Bronchial epithelial cell (primary cell): ENCODE data around the gene UCP3. TPM values are rescaled to one million over a fixed set of nuclear protein-coding genes. Genes with fewer than 3 reads are reported as not detected.
A peak's percentile ranks its signal among the peaks of the same experiment; 100 is the strongest.

Source experiments
- DNase-seq: peaks from one replicate; pipeline ENCODE4 v3.0.0-alpha.2; 2010; ENCODE audit warnings: low read depth
- FAIRE-seq: peaks from 2 replicates; lab custom pipeline; 2011; peaks lifted over from hg19 to GRCh38; lab: Jason Lieb, UNC
- H3K27me3 ChIP-seq: 2 replicates; pipeline ENCODE4 v1.5.1; 2011; ENCODE audit warnings: low read length; ENCODE audit not compliant: control insufficient read depth, insufficient read depth
- H3K36me3 ChIP-seq: 2 replicates; pipeline ENCODE4 v1.5.1; 2011; ENCODE audit warnings: low read length; ENCODE audit not compliant: control insufficient read depth, insufficient read depth
- H3K4me3 ChIP-seq: 2 replicates; pipeline ENCODE4 v1.5.1; 2011; ENCODE audit warnings: mild to moderate bottlenecking, low read depth, low read length, control low read depth
- total RNA-seq: library from RNA; depleted of rRNA; stranded (reverse); fragments of >200 nt; gene quantifications from 2 replicates; pipeline ENCODE4 v1.2.1, GENCODE V29; 2014
- TF ChIP-seq, protein P1 (sequence below): IDR thresholded peaks from 2 replicates; pipeline ENCODE4 v1.5.1; 2011; ENCODE audit warnings: mild to moderate bottlenecking, moderate library complexity, low read length, control low read depth, inconsistent platforms; ENCODE audit not compliant: insufficient read depth, severe bottlenecking

The UCP3 gene
- total RNA-seq, 1 donor from 2014 or later, result under 0.01 TPM

DNA sequence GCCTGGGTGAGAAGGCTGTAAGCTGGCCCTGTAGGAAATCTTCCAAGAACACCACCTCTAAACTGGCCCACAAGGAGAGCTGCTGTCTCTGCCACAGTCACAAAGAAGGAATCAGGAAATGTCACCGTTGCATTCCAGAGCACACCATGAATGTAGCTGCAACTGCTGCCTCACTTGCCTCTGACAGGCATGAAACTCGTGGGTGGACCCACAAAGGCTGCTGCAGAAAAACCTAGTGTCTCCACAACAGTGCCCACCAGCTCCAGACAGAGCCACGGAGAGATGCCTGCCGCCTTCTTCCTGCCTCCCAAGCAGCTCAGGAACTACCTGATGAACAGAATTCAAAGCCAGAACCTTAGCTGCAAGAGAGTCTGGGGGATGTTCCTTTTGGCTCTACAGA lies 47.6 kb downstream of the UCP3 start:
- no peaks in the 10 kb centered on the region for H3K36me3 ChIP-seq
- H3K27me3 ChIP-seq, result no peaks in the 10 kb centered on the region
- DNase-seq (peak; percentile 44), FAIRE-seq (no peak)
- no peak overlapping the region for H3K4me3 ChIP-seq
- TF ChIP-seq, protein P1, sequence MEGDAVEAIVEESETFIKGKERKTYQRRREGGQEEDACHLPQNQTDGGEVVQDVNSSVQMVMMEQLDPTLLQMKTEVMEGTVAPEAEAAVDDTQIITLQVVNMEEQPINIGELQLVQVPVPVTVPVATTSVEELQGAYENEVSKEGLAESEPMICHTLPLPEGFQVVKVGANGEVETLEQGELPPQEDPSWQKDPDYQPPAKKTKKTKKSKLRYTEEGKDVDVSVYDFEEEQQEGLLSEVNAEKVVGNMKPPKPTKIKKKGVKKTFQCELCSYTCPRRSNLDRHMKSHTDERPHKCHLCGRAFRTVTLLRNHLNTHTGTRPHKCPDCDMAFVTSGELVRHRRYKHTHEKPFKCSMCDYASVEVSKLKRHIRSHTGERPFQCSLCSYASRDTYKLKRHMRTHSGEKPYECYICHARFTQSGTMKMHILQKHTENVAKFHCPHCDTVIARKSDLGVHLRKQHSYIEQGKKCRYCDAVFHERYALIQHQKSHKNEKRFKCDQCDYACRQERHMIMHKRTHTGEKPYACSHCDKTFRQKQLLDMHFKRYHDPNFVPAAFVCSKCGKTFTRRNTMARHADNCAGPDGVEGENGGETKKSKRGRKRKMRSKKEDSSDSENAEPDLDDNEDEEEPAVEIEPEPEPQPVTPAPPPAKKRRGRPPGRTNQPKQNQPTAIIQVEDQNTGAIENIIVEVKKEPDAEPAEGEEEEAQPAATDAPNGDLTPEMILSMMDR, result no peak

GRCh38 chr11:73958521-73959141 lies 50.3 kb downstream of the UCP3 start:
- FAIRE-seq (no peak), DNase-seq (no peak)
- no peak overlapping the region for H3K4me3 ChIP-seq
- H3K36me3 ChIP-seq, result no peaks in the 10 kb centered on the region
- no peaks in the 10 kb centered on the region for H3K27me3 ChIP-seq
- TF ChIP-seq, protein P1, result no peak

DNA sequence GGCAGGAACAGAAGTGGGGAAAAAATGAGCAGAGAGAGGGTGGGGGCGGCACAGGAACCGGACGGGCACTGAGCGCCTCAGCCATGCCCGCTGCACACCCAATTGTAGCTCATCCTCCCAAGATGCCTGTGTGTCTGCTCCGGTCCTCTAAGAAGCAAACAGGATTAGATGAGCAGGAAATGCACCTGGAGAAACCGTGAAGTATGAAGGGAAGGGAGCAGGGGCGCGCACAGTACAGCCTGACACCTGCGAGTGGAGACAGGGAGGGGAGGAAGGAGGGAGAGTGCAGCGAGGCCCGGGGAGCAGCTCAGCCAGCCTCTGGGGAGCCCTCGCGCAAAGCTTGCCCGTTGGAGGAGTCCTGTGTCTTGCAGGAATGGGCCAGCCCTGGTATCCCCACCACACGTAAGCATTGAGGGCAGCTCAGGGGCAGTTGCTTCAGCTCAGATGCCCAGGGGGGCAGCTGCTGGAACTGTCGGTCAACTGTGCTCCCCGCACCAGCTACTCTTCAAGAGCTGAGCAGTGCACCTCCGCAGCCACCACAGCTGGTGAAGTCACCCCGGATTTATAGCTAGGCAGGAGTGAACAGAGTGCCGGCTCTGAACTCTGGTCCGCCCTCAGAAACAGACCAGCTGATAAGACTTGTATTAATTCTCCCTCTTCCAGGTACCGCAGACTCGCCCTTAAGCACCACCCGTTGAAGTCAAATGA lies 51.1 kb downstream of the UCP3 start:
- DNase-seq, result no peak
- no peaks in the 10 kb centered on the region for H3K36me3 ChIP-seq

DNA sequence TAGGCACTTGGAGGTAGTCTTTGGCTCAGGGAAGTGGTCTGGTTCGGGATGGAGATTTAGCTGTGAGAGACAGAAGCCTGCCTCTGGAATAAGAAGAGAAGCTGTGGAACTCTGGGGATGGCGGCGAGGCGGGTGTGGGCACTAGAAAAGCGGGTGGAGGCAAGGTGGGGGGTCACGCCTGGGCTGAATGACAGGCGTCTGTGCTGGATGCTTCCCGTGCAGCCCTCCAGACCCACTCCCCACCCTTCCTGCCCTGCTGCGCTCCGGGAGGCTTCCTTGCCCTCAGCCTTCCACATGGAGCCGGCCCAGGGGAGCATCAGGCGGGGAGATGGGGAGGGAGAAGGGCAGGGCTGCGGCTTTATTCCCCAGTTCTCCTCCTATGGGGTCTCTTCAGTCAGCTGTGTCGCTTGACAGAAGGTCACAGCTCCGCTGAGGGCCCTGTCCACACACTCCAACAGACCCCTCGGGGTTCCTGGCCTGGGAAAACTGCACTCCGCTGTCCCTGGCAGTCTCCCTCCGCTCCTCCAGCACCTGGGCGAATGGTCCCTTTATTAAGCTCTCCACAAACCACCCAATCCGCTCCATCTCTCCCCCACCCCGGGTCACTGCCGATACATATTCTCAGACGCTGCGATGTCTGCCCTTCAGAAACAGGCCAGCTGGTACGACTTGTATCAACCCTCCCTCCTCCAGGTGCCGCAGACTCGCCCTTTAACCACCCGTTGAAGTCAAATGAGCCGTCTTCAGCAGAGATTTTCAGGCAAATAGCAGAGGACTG lies 51.8 kb downstream of the UCP3 start:
- DNase-seq (no peak), FAIRE-seq (no peak)
- no peak overlapping the region for H3K4me3 ChIP-seq
- H3K36me3 ChIP-seq, result no peaks in the 10 kb centered on the region
- H3K27me3 ChIP-seq, result no peaks in the 10 kb centered on the region
- TF ChIP-seq, protein P1, result no peak

More for the DNA sequence above, 51.1 kb downstream of the UCP3 start:
- no peak for FAIRE-seq
- TF ChIP-seq, protein P1, result no peak
- Histone ChIP-seq H3K4me3 (no peak overlapping the region), H3K27me3 (no peaks in the 10 kb centered on the region)

GRCh38 chr11:73951797-73952196 lies 57.1 kb downstream of the UCP3 start:
- Histone ChIP-seq H3K27me3 (no peaks in the 10 kb centered on the region), H3K4me3 (no peak overlapping the region), H3K36me3 (no peaks in the 10 kb centered on the region)
- TF ChIP-seq, protein P1, result no peak
- DNase-seq (peak; percentile 51), FAIRE-seq (no peak)
